ENCODE data around the gene MDP1. TPM values are rescaled to one million over a fixed set of nuclear protein-coding genes. Genes with fewer than 3 reads are reported as not detected.

MDP1 gene
- total RNA-seq, 6 experiments from 2014 or later: 9.8 to 14.4 (median 12.3) TPM

- H3K27ac Mint-ChIP-seq: no peak overlapping the region
- no peak for TF ChIP-seq CTCF (IDR thresholded peaks at IDR 0.05)
Measured at GRCh38 chr14:24258119-24258518, 42.3 kb upstream of the MDP1 start.

GRCh38 chr14:24256960-24257359 lies 41.1 kb upstream of the MDP1 start:
- H3K27ac Mint-ChIP-seq: no peak overlapping the region
- no peak for TF ChIP-seq CTCF (IDR thresholded peaks at IDR 0.05)

More at GRCh38 chr14:24258119-24258518, 42.3 kb upstream of the MDP1 start:
- DNase-seq: no peak
- peaks cover 2% of the 10 kb centered on the region; the same call in 1 of the 2 replicates for H3K27me3 Mint-ChIP-seq (ENCODE audit: insufficient read depth)
- no peak overlapping the region for H3K4me3 Mint-ChIP-seq
- no peaks in the 10 kb centered on the region for H3K36me3 Mint-ChIP-seq (ENCODE audit: low read depth)
- H3K9me3 Mint-ChIP-seq: no peaks in the 10 kb centered on the region
- peaks cover 18% of the 10 kb centered on the region; the same call in 1 of the 2 replicates for H3K4me1 Mint-ChIP-seq (ENCODE audit: low read depth)

GRCh38 chr14:24255931-24256711 lies 40.3 kb upstream of the MDP1 start:
- H3K9me3 Mint-ChIP-seq: no peaks in the 10 kb centered on the region
- peaks cover 30% of the 10 kb centered on the region for H3K4me1 Mint-ChIP-seq (ENCODE audit: low read depth)
- no peak for DNase-seq
- no peaks in the 10 kb centered on the region for H3K36me3 Mint-ChIP-seq (ENCODE audit: low read depth)
- no peak overlapping the region for H3K27ac Mint-ChIP-seq
- H3K4me3 Mint-ChIP-seq: no peak overlapping the region
- H3K27me3 Mint-ChIP-seq (ENCODE audit: insufficient read depth): peaks cover 3% of the 10 kb centered on the region; the same call in 1 of the 2 replicates
- TF ChIP-seq CTCF (IDR thresholded peaks at IDR 0.05): no peak

More at GRCh38 chr14:24256960-24257359, 41.1 kb upstream of the MDP1 start:
- Mint-ChIP-seq H3K27me3 (ENCODE audit: insufficient read depth) (peaks cover 2% of the 10 kb centered on the region; the same call in 1 of the 2 replicates), H3K4me1 (ENCODE audit: low read depth) (peaks cover 22% of the 10 kb centered on the region), H3K4me3 (no peak overlapping the region), H3K9me3 (no peaks in the 10 kb centered on the region), H3K36me3 (ENCODE audit: low read depth) (no peaks in the 10 kb centered on the region)
- DNase-seq: no peak

- DNase-seq: no peak
- H3K36me3 Mint-ChIP-seq (ENCODE audit: low read depth): no peaks in the 10 kb centered on the region
- TF ChIP-seq CTCF (IDR thresholded peaks at IDR 0.05): no peak
- peaks cover 6% of the 10 kb centered on the region; the same call in 1 of the 2 replicates for H3K27me3 Mint-ChIP-seq (ENCODE audit: insufficient read depth)
- no peak overlapping the region for H3K4me3 Mint-ChIP-seq
- peaks cover 30% of the 10 kb centered on the region for H3K4me1 Mint-ChIP-seq (ENCODE audit: low read depth)
- no peak overlapping the region for H3K27ac Mint-ChIP-seq
- no peaks in the 10 kb centered on the region for H3K9me3 Mint-ChIP-seq
Measured at GRCh38 chr14:24255438-24255837, 39.6 kb upstream of the MDP1 start.

- H3K9me3 Mint-ChIP-seq: no peaks in the 10 kb centered on the region
- peaks cover 6% of the 10 kb centered on the region; the same call in 1 of the 2 replicates for H3K27me3 Mint-ChIP-seq (ENCODE audit: insufficient read depth)
- no peak for DNase-seq
- H3K36me3 Mint-ChIP-seq (ENCODE audit: low read depth): no peaks in the 10 kb centered on the region
- H3K27ac Mint-ChIP-seq: no peak overlapping the region
- H3K4me1 Mint-ChIP-seq (ENCODE audit: low read depth): peaks cover 27% of the 10 kb centered on the region
- H3K4me3 Mint-ChIP-seq: no peak overlapping the region
- no peak for TF ChIP-seq CTCF (IDR thresholded peaks at IDR 0.05)
Measured at GRCh38 chr14:24254630-24255392, 38.9 kb upstream of the MDP1 start.
